ENCODE results near the gene RAPGEF3. TPM values are rescaled to one million over a fixed set of nuclear protein-coding genes. Genes with fewer than 3 reads are reported as not detected.
A peak's percentile ranks its signal among the peaks of the same experiment; 100 is the strongest.

The RAPGEF3 gene
- total and polyA plus RNA-seq, 9 of the 15 experiments (the other 6 are each of a cell fraction or from before 2014, with no cell fraction given) = 0.03 to 0.78 (median 0.37) TPM; not detected in 1

GRCh38 chr12:47705566-47706425 lies 52.9 kb downstream of the RAPGEF3 start, which contains the start of gene RPAP3 (continued):
- TF ChIP-seq ZNF57 (CRISPR knock-in tag; IDR thresholded peaks at IDR 0.05) (no peak), TFE3 (CRISPR knock-in tag; IDR thresholded peaks at IDR 0.05) (no peak), SOX6 (IDR thresholded peaks at IDR 0.05) (peak; percentile 31; the same call in 1 of the 2 replicates), ZNF165 (CRISPR knock-in tag; IDR thresholded peaks at IDR 0.05; ENCODE audit: borderline replicate concordance) (no peak), ID3 (CRISPR knock-in tag; IDR thresholded peaks at IDR 0.05) (no peak), ID3 (tag; IDR thresholded peaks at IDR 0.05) (no peak), NCOA4 (IDR thresholded peaks at IDR 0.05; ENCODE audit: partially characterized antibody) (no peak), ZNF79 (CRISPR knock-in tag; IDR thresholded peaks at IDR 0.05; ENCODE audit: low read depth) (no peak), ZNF175 (CRISPR knock-in tag; IDR thresholded peaks at IDR 0.05; ENCODE audit: low read depth) (no peak), MAFF (IDR thresholded peaks at IDR 0.05; ENCODE audit: low read length) (peak; percentile 80), CEBPZ (IDR thresholded peaks at IDR 0.05; ENCODE audit: borderline replicate concordance, low read depth, low read length) (no peak), TRIM25 (IDR thresholded peaks at IDR 0.05; ENCODE audit: borderline replicate concordance) (0 out of 2 replicates have a peak, but pooled peaks have one; percentile 54), ZZZ3 (IDR thresholded peaks at IDR 0.05) (no peak), FOXA3 (CRISPR knock-in tag; conservative IDR thresholded peaks at IDR 0.05 in 1 of 2, IDR thresholded peaks at IDR 0.05 in 1 of 2) (peak; percentile 21 to 64; a peak in 2 of 4 replicates), U2AF1 (optimal IDR thresholded peaks at IDR 0.05; ENCODE audit: low read depth, low read length) (no peak), MTA3 (IDR thresholded peaks at IDR 0.05; ENCODE audit: borderline replicate concordance) (peak; percentile 92), RB1 (IDR thresholded peaks at IDR 0.05; ENCODE audit: low read depth) (peak; percentile 50), HEY1 (CRISPR knock-in tag; IDR thresholded peaks at IDR 0.05; ENCODE audit: borderline replicate concordance) (no peak)
